HepG2 (cell line): ENCODE results near the gene ST6GALNAC4. TPM values are rescaled to one million over a fixed set of nuclear protein-coding genes. Genes with fewer than 3 reads are reported as not detected.

Source experiments
- ATF5 ChIP-seq: sonication (generic); formaldehyde crosslinking; IDR thresholded peaks from 2 replicates; pipeline ENCODE4 v1.4.0; 2020; ENCODE audit warnings: mild to moderate bottlenecking, low read depth, missing genetic modification reagents
- BCL6 ChIP-seq: IDR thresholded peaks from 2 replicates; pipeline ENCODE4 v1.6.1; 2016; ENCODE audit warnings: missing genetic modification reagents, missing compliant biosample characterization
- GMEB2 ChIP-seq: IDR thresholded peaks from 2 replicates; pipeline ENCODE4 v1.6.1; 2016; ENCODE audit warnings: missing biosample characterization, missing genetic modification reagents, low read depth
- JUND ChIP-seq: sonication (generic); formaldehyde crosslinking; IDR thresholded peaks from 2 replicates; pipeline ENCODE4 v1.8.0; 2022; ENCODE audit warnings: mild to moderate bottlenecking, missing genetic modification reagents
- MTA3 ChIP-seq: sonication (generic); formaldehyde crosslinking; IDR thresholded peaks from 2 replicates; pipeline ENCODE4 v1.4.0; 2020; ENCODE audit warnings: missing genetic modification reagents
- PAWR ChIP-seq: sonication (generic); formaldehyde crosslinking; IDR thresholded peaks from 2 replicates; pipeline ENCODE4 v1.4.0; 2020; ENCODE audit warnings: missing genetic modification reagents, mild to moderate bottlenecking, borderline replicate concordance
- PHF21A ChIP-seq: sonication (generic); formaldehyde crosslinking; IDR thresholded peaks from 2 replicates; pipeline ENCODE4 v1.5.0; 2020; ENCODE audit warnings: mild to moderate bottlenecking, missing genetic modification reagents
- PITX1 ChIP-seq: sonication (generic); formaldehyde crosslinking; IDR thresholded peaks from 2 replicates; pipeline ENCODE4 v1.5.1; 2020; ENCODE audit warnings: mild to moderate bottlenecking, missing genetic modification reagents
- RBAK ChIP-seq: sonication (generic); formaldehyde crosslinking; IDR thresholded peaks from 2 replicates; pipeline ENCODE4 v1.5.1; 2020; ENCODE audit warnings: mild to moderate bottlenecking, missing genetic modification reagents
- RXRA ChIP-seq: sonication (generic); formaldehyde crosslinking; IDR thresholded peaks from 2 replicates; pipeline ENCODE4 v1.5.1; 2020; ENCODE audit warnings: missing genetic modification reagents
- XRCC5 ChIP-seq: fragments of 200-400 bp; formaldehyde crosslinking; optimal IDR thresholded peaks from 2 replicates; pipeline ENCODE3; 2017; ENCODE audit warnings: mild to moderate bottlenecking, low read length
- ZBTB38 ChIP-seq: sonication (generic); formaldehyde crosslinking; IDR thresholded peaks from 2 replicates; pipeline ENCODE4 v1.5.1; 2020; ENCODE audit warnings: mild to moderate bottlenecking, missing genetic modification reagents
- ZBTB8A ChIP-seq: sonication (generic); formaldehyde crosslinking; IDR thresholded peaks from 2 replicates; pipeline ENCODE4 v1.4.0; 2020; ENCODE audit warnings: mild to moderate bottlenecking, low read depth, missing genetic modification reagents, borderline replicate concordance
- ZEB1 ChIP-seq: IDR thresholded peaks from 2 replicates; pipeline ENCODE4 v1.6.1; 2012; ENCODE audit warnings: mild to moderate bottlenecking, low read depth, inconsistent platforms; ENCODE audit not compliant: insufficient replicate concordance
- ZFP36 ChIP-seq: fragments of 150-350 bp; IDR thresholded peaks from 2 replicates; pipeline ENCODE4 v1.6.1; 2018; ENCODE audit warnings: borderline replicate concordance, low read length, low read depth; ENCODE audit not compliant: partially characterized antibody
- ZNF383 ChIP-seq: sonication (generic); formaldehyde crosslinking; IDR thresholded peaks from 2 replicates; pipeline ENCODE4 v1.4.0; 2020; ENCODE audit warnings: missing genetic modification reagents, mild to moderate bottlenecking, borderline replicate concordance
- ZNF512B ChIP-seq: sonication (generic); formaldehyde crosslinking; IDR thresholded peaks from 2 replicates; pipeline ENCODE4 v1.5.1; 2020; ENCODE audit warnings: missing genetic modification reagents, mild to moderate bottlenecking, borderline replicate concordance
- ZNF556 ChIP-seq: sonication (generic); formaldehyde crosslinking; IDR thresholded peaks from 2 replicates; pipeline ENCODE4 v1.4.0; 2020; ENCODE audit warnings: mild to moderate bottlenecking, missing genetic modification reagents, borderline replicate concordance
- ZNF557 ChIP-seq: sonication (generic); formaldehyde crosslinking; IDR thresholded peaks from 2 replicates; pipeline ENCODE4 v1.4.0; 2020; ENCODE audit warnings: missing genetic modification reagents
- ZNF558 ChIP-seq: sonication (generic); formaldehyde crosslinking; IDR thresholded peaks from 2 replicates; pipeline ENCODE4 v1.9.0; 2022; ENCODE audit warnings: mild to moderate bottlenecking, missing genetic modification reagents, borderline replicate concordance
- ZNF737 ChIP-seq: sonication (generic); formaldehyde crosslinking; IDR thresholded peaks from 2 replicates; pipeline ENCODE4 v1.5.0; 2020; ENCODE audit warnings: missing genetic modification reagents, mild to moderate bottlenecking, borderline replicate concordance
- ZNF749 ChIP-seq: sonication (generic); formaldehyde crosslinking; IDR thresholded peaks from 2 replicates; pipeline ENCODE4 v1.8.0; 2022; ENCODE audit warnings: mild to moderate bottlenecking, missing genetic modification reagents, moderate library complexity, borderline replicate concordance
- ZNF75D ChIP-seq: sonication (generic); formaldehyde crosslinking; IDR thresholded peaks from 2 replicates; pipeline ENCODE4 v1.8.1; 2023; ENCODE audit warnings: missing genetic modification reagents, mild to moderate bottlenecking, borderline replicate concordance
- ZNF83 ChIP-seq: sonication (generic); formaldehyde crosslinking; IDR thresholded peaks from 2 replicates; pipeline ENCODE4 v1.4.0; 2020; ENCODE audit warnings: missing genetic modification reagents, mild to moderate bottlenecking, borderline replicate concordance
- ZNF879 ChIP-seq: sonication (generic); formaldehyde crosslinking; IDR thresholded peaks from 2 replicates; pipeline ENCODE4 v1.8.1; 2023; ENCODE audit warnings: missing genetic modification reagents
- ZSCAN21 ChIP-seq: sonication (generic); formaldehyde crosslinking; IDR thresholded peaks from 2 replicates; pipeline ENCODE4 v1.8.0; 2022; ENCODE audit warnings: mild to moderate bottlenecking, missing genetic modification reagents, moderate library complexity, borderline replicate concordance
- polyA plus RNA-seq, 8 experiments: library from polyadenylated mRNA; depleted of rRNA in 3 of 8; stranded (reverse) in 7 of 8; unstranded in 1 of 8; fragments of >200 nt; fragmentation: Illumina TruSeq in 4 of 8; extraction: Trizol in 4 of 8; gene quantifications; 2 replicates each; pipeline versions ENCODE4 v1.2.1 to v1.2.3, GENCODE V29; 2011 to 2016; ENCODE audit warnings: low read depth in 4 of 8, missing spikeins in 1 of 8, mixed read lengths in 1 of 8; ENCODE audit not compliant: insufficient read depth in 1 of 8
- total RNA-seq, 5 experiments: library from RNA; depleted of rRNA; stranded (reverse); fragments of >200 nt; fragmentation: Illumina TruSeq; extraction: Trizol; gene quantifications; 2 replicates each; pipeline ENCODE4 v1.2.3, GENCODE V29; 2016; ENCODE audit warnings: low read depth in 1 of 5

Gene ST6GALNAC4
- total and polyA plus RNA-seq, 2 of the 13 experiments (the other 11 are each of a cell fraction or from before 2014, with no cell fraction given), result 18.8 to 27.7 TPM

GRCh38 chr9:127949827-127950512, 33.1 kb upstream of the ST6GALNAC4 start (continued):
- TF ChIP-seq ZSCAN21 (CRISPR knock-in tag), result no peak
- no peak for TF ChIP-seq ZNF556 (CRISPR knock-in tag)
- TF ChIP-seq ZFP36, result no peak
- no peak for TF ChIP-seq ZNF75D
- 0 out of 2 replicates have a peak, but pooled peaks have one; percentile 48 for TF ChIP-seq ZNF879 (CRISPR knock-in tag)
- TF ChIP-seq ZEB1, result no peak
- TF ChIP-seq PHF21A (CRISPR knock-in tag), result no peak
- no peak for TF ChIP-seq ZNF383 (CRISPR knock-in tag)
- TF ChIP-seq PAWR (CRISPR knock-in tag), result peak; percentile 22; the same call in 1 of the 2 replicates
- no peak for TF ChIP-seq ATF5 (CRISPR knock-in tag)
- TF ChIP-seq RBAK, result no peak
- TF ChIP-seq GMEB2, result no peak
- TF ChIP-seq ZNF557, result 0 out of 2 replicates have a peak, but pooled peaks have one; percentile 6
- TF ChIP-seq ZNF512B (CRISPR knock-in tag), result no peak
- no peak for TF ChIP-seq ZBTB8A (CRISPR knock-in tag)
- 0 out of 2 replicates have a peak, but pooled peaks have one; percentile 36 for TF ChIP-seq ZNF749 (CRISPR knock-in tag)
- no peak for TF ChIP-seq BCL6
- no peak for TF ChIP-seq XRCC5
- no peak for TF ChIP-seq MTA3
- no peak for TF ChIP-seq PITX1 (CRISPR knock-in tag)
- TF ChIP-seq ZNF558 (CRISPR knock-in tag), result peak; percentile 38; the same call in 1 of the 2 replicates
- TF ChIP-seq JUND (CRISPR knock-in tag), result no peak
- TF ChIP-seq ZBTB38 (CRISPR knock-in tag), result 0 out of 2 replicates have a peak, but pooled peaks have one; percentile 11
- TF ChIP-seq RXRA (CRISPR knock-in tag), result no peak
- 0 out of 2 replicates have a peak, but pooled peaks have one; percentile 33 for TF ChIP-seq ZNF737
- TF ChIP-seq ZNF83 (CRISPR knock-in tag), result no peak
